ENCODE results near the gene NR3C1. TPM values are rescaled to one million over a fixed set of nuclear protein-coding genes. Genes with fewer than 3 reads are reported as not detected.

NR3C1 gene
- total RNA-seq, 4 donors from 2014 or later: 55.1 to 134 (median 87.3) TPM

- DNase-seq: no peak
- Histone ChIP-seq H3K36me3 (no peaks in the 10 kb centered on the region), H3K4me3 (no peak overlapping the region), H3K9me3 (no peaks in the 10 kb centered on the region), H3K27ac (no peak overlapping the region), H3K4me1 (peaks cover 0 to 6% of the 10 kb centered on the region in 2 donors), H3K27me3 (no peaks in the 10 kb centered on the region)
- intact Hi-C loops (cut with DNase I; ENCODE audit: low total_unique reads): no loop called here
- no peak for TF ChIP-seq CTCF (IDR thresholded peaks at IDR 0.05)
- TF ChIP-seq POLR2A (IDR thresholded peaks at IDR 0.05): no peak
Measured at GRCh38 chr5:143342607-143343006, 60.9 kb downstream of the NR3C1 start.

GRCh38 chr5:143341807-143342570 is 61.5 kb downstream of the NR3C1 start:
- no peak for DNase-seq
- H3K27ac ChIP-seq: no peak overlapping the region
- no peak overlapping the region for H3K4me3 ChIP-seq
- H3K27me3 ChIP-seq: no peaks in the 10 kb centered on the region
- peaks cover 0 to 6% of the 10 kb centered on the region in 2 donors for H3K4me1 ChIP-seq
- no peaks in the 10 kb centered on the region for H3K9me3 ChIP-seq
- TF ChIP-seq POLR2A (IDR thresholded peaks at IDR 0.05) (no peak), CTCF (IDR thresholded peaks at IDR 0.05) (no peak)
- no peaks in the 10 kb centered on the region for H3K36me3 ChIP-seq
- intact Hi-C loops (cut with DNase I; ENCODE audit: low total_unique reads): no loop called here

- no peaks in the 10 kb centered on the region for H3K36me3 ChIP-seq
- peak overlapping the region in 1 of 2 donors; percentile 1 for H3K27ac ChIP-seq
- no peaks in the 10 kb centered on the region for H3K9me3 ChIP-seq
- intact Hi-C loops (cut with DNase I; ENCODE audit: low total_unique reads): no loop called here
- H3K4me3 ChIP-seq: no peak overlapping the region
- peaks cover 0 to 6% of the 10 kb centered on the region in 2 donors for H3K4me1 ChIP-seq
- TF ChIP-seq CTCF (IDR thresholded peaks at IDR 0.05) (no peak), POLR2A (IDR thresholded peaks at IDR 0.05) (no peak)
- H3K27me3 ChIP-seq: no peaks in the 10 kb centered on the region
- no peak for DNase-seq
Measured at GRCh38 chr5:143340891-143341685, 62.4 kb downstream of the NR3C1 start.

GRCh38 chr5:143338658-143339366 is 64.7 kb downstream of the NR3C1 start:
- peaks cover 0 to 6% of the 10 kb centered on the region in 2 donors for H3K4me1 ChIP-seq
- intact Hi-C loops (cut with DNase I; ENCODE audit: low total_unique reads): no loop called here

More at GRCh38 chr5:143338658-143339366, 64.7 kb downstream of the NR3C1 start:
- no peak overlapping the region for H3K4me3 ChIP-seq
- no peaks in the 10 kb centered on the region for H3K27me3 ChIP-seq
- H3K9me3 ChIP-seq: no peaks in the 10 kb centered on the region
- no peak for DNase-seq
- no peak overlapping the region for H3K27ac ChIP-seq
- H3K36me3 ChIP-seq: no peaks in the 10 kb centered on the region
- no peak for TF ChIP-seq POLR2A (IDR thresholded peaks at IDR 0.05)
- no peak for TF ChIP-seq CTCF (IDR thresholded peaks at IDR 0.05)

Data from uterus (tissue), 4 donors.